ENCODE measurements around the gene C10orf90.

Gene C10orf90

DNA sequence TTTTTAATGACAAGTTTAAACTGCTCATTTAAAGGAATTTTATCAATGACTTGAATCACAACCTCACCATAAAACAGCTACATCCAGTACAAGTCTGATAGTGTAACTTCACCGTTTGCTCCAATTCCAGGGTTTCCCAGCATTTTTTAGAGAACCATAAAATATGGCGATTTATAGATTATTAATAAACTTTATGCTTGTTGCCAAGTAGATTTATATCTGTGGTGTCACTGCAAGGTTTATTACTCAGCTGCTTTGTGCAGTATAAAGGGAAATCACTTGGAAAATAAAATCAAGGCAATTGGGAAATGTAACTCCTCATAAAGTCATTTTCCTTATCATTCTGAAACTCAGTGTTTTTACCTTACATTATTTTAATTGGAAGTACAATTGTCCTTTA is 218.2 kb downstream of the C10orf90 start:
- no peak overlapping the region for H3K4me3 ChIP-seq (ENCODE audit: low read length)
- TF ChIP-seq, protein P1, sequence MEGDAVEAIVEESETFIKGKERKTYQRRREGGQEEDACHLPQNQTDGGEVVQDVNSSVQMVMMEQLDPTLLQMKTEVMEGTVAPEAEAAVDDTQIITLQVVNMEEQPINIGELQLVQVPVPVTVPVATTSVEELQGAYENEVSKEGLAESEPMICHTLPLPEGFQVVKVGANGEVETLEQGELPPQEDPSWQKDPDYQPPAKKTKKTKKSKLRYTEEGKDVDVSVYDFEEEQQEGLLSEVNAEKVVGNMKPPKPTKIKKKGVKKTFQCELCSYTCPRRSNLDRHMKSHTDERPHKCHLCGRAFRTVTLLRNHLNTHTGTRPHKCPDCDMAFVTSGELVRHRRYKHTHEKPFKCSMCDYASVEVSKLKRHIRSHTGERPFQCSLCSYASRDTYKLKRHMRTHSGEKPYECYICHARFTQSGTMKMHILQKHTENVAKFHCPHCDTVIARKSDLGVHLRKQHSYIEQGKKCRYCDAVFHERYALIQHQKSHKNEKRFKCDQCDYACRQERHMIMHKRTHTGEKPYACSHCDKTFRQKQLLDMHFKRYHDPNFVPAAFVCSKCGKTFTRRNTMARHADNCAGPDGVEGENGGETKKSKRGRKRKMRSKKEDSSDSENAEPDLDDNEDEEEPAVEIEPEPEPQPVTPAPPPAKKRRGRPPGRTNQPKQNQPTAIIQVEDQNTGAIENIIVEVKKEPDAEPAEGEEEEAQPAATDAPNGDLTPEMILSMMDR (IDR thresholded peaks at IDR 0.05; ENCODE audit: insufficient read depth, low read depth, low read length, missing control alignments), result no peak
- DNase-seq (ENCODE audit: low read depth), result no peak

DNA sequence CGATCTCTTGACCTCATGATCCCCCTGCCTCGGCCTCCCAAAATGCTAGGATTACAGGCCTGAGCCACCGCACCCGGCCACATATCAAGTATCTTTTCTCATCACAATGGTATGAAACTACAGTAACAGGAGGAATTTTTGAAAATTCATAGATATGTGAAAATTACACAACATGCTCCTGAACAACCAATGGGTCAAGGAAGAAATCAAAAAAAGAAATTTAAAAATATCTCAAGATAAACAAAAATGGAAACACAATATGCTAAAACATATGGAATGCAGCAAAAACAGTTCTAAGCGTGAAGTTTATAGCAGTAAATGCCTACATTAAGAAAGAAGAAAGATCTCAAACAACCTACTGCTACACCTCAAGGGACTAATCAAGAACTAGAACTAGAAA is 222.4 kb downstream of the C10orf90 start:
- no peak for DNase-seq (ENCODE audit: low read depth)
- H3K4me3 ChIP-seq (ENCODE audit: low read length), result no peak overlapping the region
- TF ChIP-seq, protein P1 (IDR thresholded peaks at IDR 0.05; ENCODE audit: insufficient read depth, low read depth, low read length, missing control alignments), result no peak

DNA sequence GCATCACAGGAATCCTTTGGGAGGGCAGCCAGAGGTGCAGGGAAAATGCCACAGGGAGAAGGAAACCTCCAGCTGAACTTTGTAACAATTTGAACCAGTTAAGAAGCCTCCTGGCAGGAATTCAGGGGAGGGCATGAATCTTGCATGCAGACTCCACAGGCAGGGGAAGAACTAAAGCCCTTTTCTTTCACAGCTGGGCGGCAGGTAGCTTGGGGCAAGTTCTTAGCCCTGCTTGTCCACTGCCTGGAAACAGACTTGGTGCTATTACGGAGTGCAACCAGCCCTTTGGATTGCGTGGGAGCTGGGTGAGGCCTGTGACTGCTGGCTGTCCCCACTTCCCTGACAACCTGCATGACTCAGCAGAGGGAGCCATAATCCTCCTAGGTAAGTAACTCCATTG is 230.6 kb downstream of the C10orf90 start:
- no peak overlapping the region for H3K4me3 ChIP-seq (ENCODE audit: low read length)
- TF ChIP-seq, protein P1 (IDR thresholded peaks at IDR 0.05; ENCODE audit: insufficient read depth, low read depth, low read length, missing control alignments), result no peak
- peak; percentile 29 for DNase-seq (ENCODE audit: low read depth)

DNA sequence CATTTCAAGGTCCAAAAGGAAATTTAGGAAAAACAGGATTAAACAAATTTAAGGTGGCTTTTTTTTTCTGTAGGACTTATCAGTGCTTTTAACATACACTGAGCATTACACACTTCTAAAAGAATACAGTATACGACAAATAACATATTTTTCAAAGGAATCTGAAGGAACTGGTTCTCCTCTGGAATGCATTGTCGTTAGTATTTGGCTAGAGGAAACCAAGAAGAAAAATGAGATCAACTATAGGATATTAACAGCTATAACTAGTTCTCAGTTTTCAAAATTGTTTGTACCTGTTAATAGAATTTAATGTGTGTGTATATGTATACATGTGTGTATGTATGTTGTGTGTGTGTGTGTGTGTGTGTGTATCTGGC is 232.1 kb downstream of the C10orf90 start:
- no peak for DNase-seq (ENCODE audit: low read depth)
- no peak overlapping the region for H3K4me3 ChIP-seq (ENCODE audit: low read length)
- TF ChIP-seq, protein P1 (IDR thresholded peaks at IDR 0.05; ENCODE audit: insufficient read depth, low read depth, low read length, missing control alignments), result no peak

DNA sequence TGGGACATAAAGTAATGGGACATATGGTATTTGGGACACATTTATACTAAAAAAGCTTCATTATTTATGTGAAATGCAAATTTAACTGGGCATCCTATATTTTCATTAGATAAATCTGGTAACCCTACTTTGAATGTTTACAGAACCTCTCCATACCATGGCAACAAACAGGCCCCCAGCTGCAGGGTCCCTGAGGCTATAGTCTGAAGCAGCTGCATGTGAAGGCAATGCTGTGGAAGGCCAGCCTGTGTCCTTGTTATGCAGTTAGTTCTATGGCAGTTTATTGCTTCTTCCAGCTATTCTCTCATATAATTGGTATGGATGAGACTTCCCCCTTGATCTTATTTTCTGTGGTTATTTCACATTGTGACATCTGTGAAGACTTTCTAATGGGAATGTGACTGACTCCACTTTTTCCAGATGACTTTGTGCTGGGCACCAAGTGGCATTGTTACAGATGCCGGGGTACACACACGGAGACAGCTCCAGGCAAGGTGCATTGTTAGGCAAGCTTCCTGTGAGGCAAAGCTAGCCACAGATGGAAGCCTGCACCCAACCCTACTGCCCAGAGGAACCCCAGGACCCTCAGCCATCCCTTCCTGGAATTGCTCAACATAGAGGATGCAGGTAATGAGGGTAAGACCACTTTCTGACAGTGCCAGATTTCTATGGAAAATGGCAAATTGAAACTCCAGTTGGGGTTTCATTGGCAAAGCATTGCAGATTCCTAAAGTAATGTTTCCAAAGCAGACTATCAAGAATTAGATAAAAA is 232.7 kb downstream of the C10orf90 start:
- TF ChIP-seq, protein P1 (IDR thresholded peaks at IDR 0.05; ENCODE audit: insufficient read depth, low read depth, low read length, missing control alignments), result no peak
- no peak overlapping the region for H3K4me3 ChIP-seq (ENCODE audit: low read length)
- no peak for DNase-seq (ENCODE audit: low read depth)

DNA sequence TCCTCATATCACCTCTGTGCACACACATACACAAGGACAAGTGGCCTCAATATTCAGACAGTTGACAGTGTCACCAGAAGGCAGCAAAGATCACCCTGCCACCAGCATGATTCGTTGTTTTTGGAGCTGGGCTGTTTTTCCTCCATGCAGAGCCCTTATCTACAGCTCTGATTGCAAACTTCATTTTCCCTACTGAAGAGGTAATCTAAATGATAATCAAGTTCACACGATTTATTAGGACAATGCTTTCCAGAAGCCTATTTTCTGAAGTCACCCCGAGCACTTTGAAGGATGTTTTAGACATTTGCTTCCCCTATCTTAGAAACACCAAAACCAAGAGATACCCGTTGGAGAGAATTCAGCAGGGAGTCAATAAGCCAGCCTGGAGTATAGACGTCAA is 236.3 kb downstream of the C10orf90 start:
- TF ChIP-seq, protein P1 (IDR thresholded peaks at IDR 0.05; ENCODE audit: insufficient read depth, low read depth, low read length, missing control alignments), result no peak
- DNase-seq (ENCODE audit: low read depth), result no peak
- no peak overlapping the region for H3K4me3 ChIP-seq (ENCODE audit: low read length)

DNA sequence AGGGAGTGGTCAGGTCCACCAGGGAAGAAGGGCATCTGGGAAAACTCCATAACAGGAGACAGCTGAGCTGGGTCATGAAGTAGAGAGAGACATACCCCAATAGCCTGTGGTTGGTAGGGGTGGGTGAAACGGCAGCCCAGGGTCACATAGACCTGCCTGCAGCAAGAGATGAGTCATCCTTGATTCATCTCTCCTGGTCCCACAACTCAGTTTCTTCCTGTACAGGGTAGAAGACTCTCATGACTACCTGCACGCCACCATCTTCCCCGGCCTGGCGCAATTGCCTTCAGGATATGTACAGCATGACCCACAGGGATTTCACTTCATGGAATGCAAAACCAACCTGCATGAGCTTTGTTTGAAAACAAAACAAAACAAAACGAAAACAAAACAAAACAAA is 237.1 kb downstream of the C10orf90 start:
- no peak overlapping the region for H3K4me3 ChIP-seq (ENCODE audit: low read length)
- TF ChIP-seq, protein P1 (IDR thresholded peaks at IDR 0.05; ENCODE audit: insufficient read depth, low read depth, low read length, missing control alignments), result no peak
- peak; percentile 87 for DNase-seq (ENCODE audit: low read depth)

All from epithelial cell of esophagus (primary cell).